Endodermal cell (in vitro differentiated cells): ENCODE measurements around the gene DDX5. TPM values are rescaled to one million over a fixed set of nuclear protein-coding genes. Genes with fewer than 3 reads are reported as not detected.

Source experiments
- DNase-seq: peaks from one replicate; pipeline ENCODE4 v3.0.0-alpha.2; 2017
- H3K27ac ChIP-seq: 2 replicates; pipeline ENCODE4 v1.5.1; 2013; ENCODE audit warnings: mild to moderate bottlenecking, low read depth, low read length, moderate library complexity
- H3K27me3 ChIP-seq: 2 replicates; pipeline ENCODE4 v1.6.1; 2013; ENCODE audit warnings: mild to moderate bottlenecking, low read length, moderate library complexity; ENCODE audit not compliant: insufficient read depth, control insufficient read depth, poor library complexity, severe bottlenecking
- H3K36me3 ChIP-seq: 2 replicates; pipeline ENCODE4 v1.7.0; 2013; ENCODE audit warnings: mild to moderate bottlenecking, low read length, moderate library complexity; ENCODE audit not compliant: control insufficient read depth, insufficient read depth
- H3K4me1 ChIP-seq: one replicate; pipeline ENCODE4 v1.7.0; 2013; ENCODE audit warnings: low read length; ENCODE audit not compliant: control insufficient read depth, insufficient read depth
- H3K4me3 ChIP-seq: 2 replicates; pipeline ENCODE4 v1.5.1; 2013; ENCODE audit warnings: mild to moderate bottlenecking, low read length, moderate library complexity
- H3K9ac ChIP-seq: 2 replicates; pipeline ENCODE4 v1.6.1; 2013; ENCODE audit warnings: mild to moderate bottlenecking, low read length, moderate library complexity; ENCODE audit not compliant: poor library complexity, severe bottlenecking; ENCODE audit errors: extremely low read depth
- H3K9me3 ChIP-seq: 2 replicates; pipeline ENCODE4 v1.6.1; 2013; ENCODE audit warnings: mild to moderate bottlenecking, low read length, moderate library complexity; ENCODE audit not compliant: control insufficient read depth
- H3K27ac Mint-ChIP-seq: 2 replicates; pipeline ENCODE4 v1.8.0; 2020; ENCODE audit warnings: mixed read lengths
- H3K27me3 Mint-ChIP-seq: 2 replicates; pipeline ENCODE4 v1.8.0; 2021; ENCODE audit warnings: mild to moderate bottlenecking, mixed read lengths; ENCODE audit not compliant: insufficient read depth
- H3K36me3 Mint-ChIP-seq: 2 replicates; pipeline ENCODE4 v1.8.0; 2020; ENCODE audit warnings: low read depth, mixed read lengths
- H3K4me1 Mint-ChIP-seq: 2 replicates; pipeline ENCODE4 v1.8.0; 2020; ENCODE audit warnings: mixed read lengths
- H3K4me3 Mint-ChIP-seq: 2 replicates; pipeline ENCODE4 v1.8.0; 2020; ENCODE audit warnings: mild to moderate bottlenecking, moderate library complexity, mixed read lengths
- H3K9me3 Mint-ChIP-seq: 2 replicates; pipeline ENCODE4 v1.8.0; 2020; ENCODE audit warnings: mild to moderate bottlenecking, mixed read lengths
- CTCF ChIP-seq: fragments of 200-600 bp; sonication (generic); conservative IDR thresholded peaks from 2 replicates; pipeline ENCODE4 v1.5.0; 2021; ENCODE audit warnings: antibody characterized with exemption, mild to moderate bottlenecking
- WGBS, 2 experiments: methylation state at CpG; one replicate each; pipeline versions ENCODE4 v1.1.5 to v1.1.7; 2013; ENCODE audit warnings: missing lambda C conversion rate in 2 of 2, mixed read lengths in 1 of 2; ENCODE audit not compliant: insufficient coverage in 1 of 2, insufficient read length in 1 of 2; 5-methylcytosine and 5-hydroxymethylcytosine counted together
- total RNA-seq, 2 donors: library from RNA; stranded (reverse); fragmentation: NEBNext Ultra II Directional in 1 of 2; extraction: Animal tissue kit (Norgen Biotek cat#: 25700) in 1 of 2; gene quantifications; 2 replicates in 1 of 2; 3 replicates in 1 of 2; pipeline ENCODE4 v1.2.1, GENCODE V29; 2021

Gene DDX5
- total RNA-seq, 2 donors from 2014 or later, result 687 to 894 TPM

GRCh38 chr17:64537488-64537887 lies 31.4 kb upstream of the DDX5 start:
- WGBS, 2 experiments, result 97 to 100% methylated on average over 2 to 5 of the region's 5 CpGs
- peaks cover 85% of the 10 kb centered on the region for H3K36me3 ChIP-seq
- no peaks in the 10 kb centered on the region for H3K27me3 Mint-ChIP-seq
- H3K9ac ChIP-seq, result no peak overlapping the region
- no peaks in the 10 kb centered on the region for H3K4me1 Mint-ChIP-seq
- H3K4me3 ChIP-seq, result no peak overlapping the region
- H3K4me3 Mint-ChIP-seq, result no peak overlapping the region
- no peaks in the 10 kb centered on the region for H3K9me3 ChIP-seq
- DNase-seq, result no peak
- no peak overlapping the region for H3K27ac ChIP-seq
- H3K27ac Mint-ChIP-seq, result no peak overlapping the region
- no peaks in the 10 kb centered on the region for H3K27me3 ChIP-seq
- H3K36me3 Mint-ChIP-seq, result peaks cover 59% of the 10 kb centered on the region
- no peaks in the 10 kb centered on the region for H3K4me1 ChIP-seq
- no peaks in the 10 kb centered on the region for H3K9me3 Mint-ChIP-seq
- TF ChIP-seq CTCF, result no peak

- DNase-seq, result no peak
- Mint-ChIP-seq H3K4me3 (no peak overlapping the region), H3K9me3 (no peaks in the 10 kb centered on the region), H3K27me3 (no peaks in the 10 kb centered on the region), H3K4me1 (no peaks in the 10 kb centered on the region), H3K27ac (no peak overlapping the region), H3K36me3 (peaks cover 64% of the 10 kb centered on the region)
- no peaks in the 10 kb centered on the region for H3K27me3 ChIP-seq
- H3K9ac ChIP-seq, result no peak overlapping the region
- TF ChIP-seq CTCF, result no peak
- H3K27ac ChIP-seq, result no peak overlapping the region
- H3K4me3 ChIP-seq, result no peak overlapping the region
- no peaks in the 10 kb centered on the region for H3K9me3 ChIP-seq
- peaks cover 85% of the 10 kb centered on the region for H3K36me3 ChIP-seq
- whole genome bisulfite sequencing, 2 experiments, result 97 to 100% methylated on average over 1 to 2 of the region's 2 CpGs
- H3K4me1 ChIP-seq, result no peaks in the 10 kb centered on the region
Observed at GRCh38 chr17:64536913-64537312, 30.8 kb upstream of the DDX5 start.

GRCh38 chr17:64535357-64535756 lies 29.3 kb upstream of the DDX5 start:
- Mint-ChIP-seq H3K27ac (peak overlapping the region; percentile 37), H3K4me3 (no peak overlapping the region), H3K9me3 (no peaks in the 10 kb centered on the region), H3K4me1 (no peaks in the 10 kb centered on the region), H3K27me3 (no peaks in the 10 kb centered on the region), H3K36me3 (peaks cover 73% of the 10 kb centered on the region)
- no peak for DNase-seq
- Histone ChIP-seq H3K9ac (no peak overlapping the region), H3K9me3 (no peaks in the 10 kb centered on the region), H3K36me3 (peaks cover 96% of the 10 kb centered on the region), H3K4me1 (no peaks in the 10 kb centered on the region), H3K4me3 (no peak overlapping the region), H3K27ac (no peak overlapping the region), H3K27me3 (no peaks in the 10 kb centered on the region)
- WGBS, 2 experiments, result 95 to 96% methylated on average over 5 of the region's 6 CpGs
- TF ChIP-seq CTCF, result no peak
